H54 (cell line): ENCODE results near the gene CCDC7.
A peak's percentile ranks its signal among the peaks of the same experiment; 100 is the strongest.
"Not testable (repeated sequence)": the region's sequence is repeated elsewhere in the genome, so short reads cannot be mapped to it uniquely, and the experiment has no call there.

Source experiments
- DNase-seq: peaks from one replicate; pipeline ENCODE4 v3.0.0; 2011; ENCODE audit warnings: low spot score, mixed read lengths; ENCODE audit not compliant: insufficient read length
- FAIRE-seq: peaks from 3 replicates; lab custom pipeline; 2011; peaks lifted over from hg19 to GRCh38; lab: Jason Lieb, UNC
- POLR2A ChIP-seq: IDR thresholded peaks from 2 replicates; pipeline ENCODE4 v1.6.1; 2011; ENCODE audit warnings: low read depth, mild to moderate bottlenecking, low read length

The CCDC7 gene

DNA sequence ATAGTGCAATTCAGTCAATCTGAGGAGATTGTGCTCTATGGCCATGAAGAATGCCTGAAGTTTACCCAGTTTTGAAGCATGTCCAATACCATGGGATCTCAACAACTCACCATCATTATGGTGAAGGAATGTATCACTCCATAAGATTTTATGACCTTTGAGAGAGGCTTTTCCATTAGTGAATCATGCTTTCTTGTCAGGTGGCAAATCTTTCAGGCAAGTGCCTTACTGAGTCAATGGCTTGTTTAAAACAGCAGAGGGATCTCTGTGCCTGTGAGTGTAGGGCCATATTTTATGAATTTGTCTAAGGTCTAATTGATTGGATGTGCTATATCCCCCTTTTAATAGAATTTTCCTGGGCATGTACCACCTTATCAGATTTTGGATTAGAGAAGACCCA is 131.5 kb downstream of the CCDC7 start:
- DNase-seq: peak; percentile 3
- peak; percentile 73 for FAIRE-seq
- no peak for TF ChIP-seq POLR2A

GRCh38 chr10:32582946-32583345 is 137.0 kb downstream of the CCDC7 start:
- no peak for TF ChIP-seq POLR2A
- FAIRE-seq (peak; percentile 80), DNase-seq (no peak)

GRCh38 chr10:32598022-32598421 is 152.1 kb downstream of the CCDC7 start:
- DNase-seq, FAIRE-seq: not testable (repeated sequence)

GRCh38 chr10:32600317-32600716 is 154.4 kb downstream of the CCDC7 start:
- FAIRE-seq (no peak), DNase-seq (no peak)
- TF ChIP-seq POLR2A: no peak

DNA sequence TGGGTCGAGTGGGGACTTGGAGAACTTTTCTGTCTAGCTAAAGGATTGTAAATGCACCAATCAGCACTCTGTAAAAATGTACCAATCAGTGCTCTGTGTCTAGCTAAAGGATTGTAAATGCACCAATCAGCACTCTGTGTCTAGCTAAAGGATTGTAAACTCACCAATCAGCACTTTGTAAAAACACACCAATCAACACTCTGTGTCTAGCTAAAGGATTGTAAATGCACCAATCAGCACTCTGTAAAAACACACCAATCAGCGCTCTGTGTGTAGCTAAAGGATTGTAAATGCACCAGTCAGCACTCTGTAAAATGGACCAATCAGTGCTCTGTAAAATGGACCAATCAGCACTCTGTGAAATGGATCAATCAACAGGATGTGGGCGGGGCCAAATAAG is 155.6 kb downstream of the CCDC7 start:
- not testable (repeated sequence) for FAIRE-seq

DNA sequence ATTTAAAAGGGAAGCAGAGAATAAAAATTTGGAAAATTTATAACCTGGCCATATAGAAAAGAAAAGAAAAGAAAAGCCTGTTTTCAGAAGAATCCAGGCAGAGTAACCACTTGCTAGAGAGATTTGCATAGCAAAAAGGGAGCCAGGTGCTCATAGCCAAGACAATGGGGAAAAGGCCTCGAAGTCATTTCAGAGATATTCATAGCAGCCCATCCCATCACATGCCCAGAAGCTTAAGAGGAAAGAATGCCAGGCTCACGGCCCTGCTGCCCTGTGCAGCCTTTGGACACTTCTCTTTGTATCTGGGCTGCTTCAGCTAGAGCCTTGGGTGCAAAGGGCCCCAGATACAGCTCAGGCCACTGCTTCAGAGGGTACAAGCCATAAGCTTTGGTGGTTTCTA is 159.8 kb downstream of the CCDC7 start:
- TF ChIP-seq POLR2A: no peak
- FAIRE-seq (no peak), DNase-seq (no peak)

More for the DNA sequence above, 155.6 kb downstream of the CCDC7 start:
- DNase-seq: not testable (repeated sequence)

GRCh38 chr10:32610543-32610942 is 164.6 kb downstream of the CCDC7 start:
- FAIRE-seq, DNase-seq: not testable (repeated sequence)

GRCh38 chr10:32616438-32616837 is 170.5 kb downstream of the CCDC7 start:
- DNase-seq (no peak), FAIRE-seq (no peak)
- TF ChIP-seq POLR2A: no peak

DNA sequence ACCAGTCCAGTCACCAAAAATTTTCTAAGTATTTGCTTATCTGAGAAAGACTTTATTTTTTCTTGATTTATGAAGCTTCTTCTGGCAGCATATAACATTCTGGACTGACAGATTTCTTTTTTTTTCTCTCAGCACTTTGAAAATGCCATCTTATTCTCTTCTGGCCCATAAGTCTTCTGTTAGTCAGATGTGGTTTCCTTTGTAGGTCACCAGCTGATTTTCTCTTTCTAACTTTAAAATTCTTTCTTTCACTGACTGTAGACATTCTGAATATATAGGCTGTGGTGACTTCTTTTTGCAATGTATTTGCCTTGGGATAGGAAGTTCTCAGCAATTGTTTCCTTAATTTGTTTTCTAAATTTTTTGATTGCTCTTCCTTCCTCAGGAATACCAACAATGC is 172.5 kb downstream of the CCDC7 start:
- DNase-seq: no peak
- no peak for TF ChIP-seq POLR2A
- FAIRE-seq: no peak

- FAIRE-seq (no peak), DNase-seq (no peak)
- TF ChIP-seq POLR2A: no peak
Observed at GRCh38 chr10:32621969-32622368, 176.0 kb downstream of the CCDC7 start.

GRCh38 chr10:32622409-32622808 is 176.5 kb downstream of the CCDC7 start:
- no peak for TF ChIP-seq POLR2A
- no peak for FAIRE-seq
- no peak for DNase-seq

DNA sequence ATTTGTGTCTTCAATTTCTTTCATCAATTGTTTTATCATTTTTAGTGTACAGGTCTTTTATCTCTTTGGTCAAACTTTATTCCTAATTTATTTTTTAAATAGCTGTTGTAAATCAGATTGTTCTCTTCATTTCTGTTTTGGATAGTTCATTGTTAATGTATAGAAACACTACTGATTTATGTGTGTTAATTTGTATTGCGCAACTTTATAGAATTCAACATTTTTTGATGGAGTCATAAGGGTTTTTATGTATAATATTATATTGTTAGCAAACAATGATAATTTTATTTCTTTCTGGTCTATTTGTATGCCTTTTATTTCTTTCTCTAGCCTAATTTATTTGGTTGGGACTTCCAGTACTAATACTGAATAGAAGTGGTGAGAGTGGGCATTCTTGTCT is 181.2 kb downstream of the CCDC7 start:
- FAIRE-seq (no peak), DNase-seq (no peak)
- TF ChIP-seq POLR2A: no peak

DNA sequence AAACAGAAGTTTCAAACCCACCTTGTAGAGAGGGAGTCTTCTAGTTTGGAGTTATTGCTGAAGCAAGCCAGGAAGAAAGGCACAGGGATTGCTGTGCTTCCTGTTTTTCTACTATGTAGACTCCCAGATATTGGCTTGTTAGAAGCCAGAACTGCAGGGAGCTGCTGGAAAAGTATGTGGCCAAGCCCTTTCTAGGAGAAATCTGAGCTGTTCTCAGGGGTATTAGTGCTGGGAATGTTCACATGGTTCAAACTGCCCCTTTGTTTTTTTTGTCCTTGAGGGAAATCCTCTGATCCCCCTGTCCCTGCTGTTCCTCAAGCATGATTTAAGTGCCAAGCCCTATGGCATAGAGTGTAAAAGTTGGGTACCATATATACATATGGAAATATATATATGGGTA is 184.0 kb downstream of the CCDC7 start:
- TF ChIP-seq POLR2A: no peak
- FAIRE-seq (no peak), DNase-seq (no peak)

- no peak for DNase-seq
- TF ChIP-seq POLR2A: no peak
- FAIRE-seq: no peak
Observed at GRCh38 chr10:32646535-32646934, 200.6 kb downstream of the CCDC7 start.

DNA sequence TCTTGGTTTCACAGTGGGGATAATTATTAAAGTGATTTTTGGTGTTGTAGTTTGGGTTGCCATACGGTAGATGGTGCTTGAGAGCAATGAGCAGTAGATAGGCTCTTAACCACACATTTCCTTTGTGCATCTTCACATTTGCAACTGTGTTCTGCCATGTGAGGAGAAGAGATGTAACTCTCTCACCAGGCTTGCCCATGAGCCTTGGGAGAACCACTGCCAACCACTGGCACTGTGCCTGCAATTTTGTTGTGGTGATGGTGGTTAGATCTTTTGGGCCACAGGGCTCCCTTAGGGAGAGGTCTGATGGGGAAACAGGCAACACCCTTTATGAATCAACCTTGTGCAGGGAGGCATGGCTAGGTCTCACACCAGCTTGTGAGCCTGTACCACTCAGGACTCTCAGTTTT is 204.3 kb downstream of the CCDC7 start:
- FAIRE-seq (no peak), DNase-seq (no peak)
- TF ChIP-seq POLR2A: no peak

DNA sequence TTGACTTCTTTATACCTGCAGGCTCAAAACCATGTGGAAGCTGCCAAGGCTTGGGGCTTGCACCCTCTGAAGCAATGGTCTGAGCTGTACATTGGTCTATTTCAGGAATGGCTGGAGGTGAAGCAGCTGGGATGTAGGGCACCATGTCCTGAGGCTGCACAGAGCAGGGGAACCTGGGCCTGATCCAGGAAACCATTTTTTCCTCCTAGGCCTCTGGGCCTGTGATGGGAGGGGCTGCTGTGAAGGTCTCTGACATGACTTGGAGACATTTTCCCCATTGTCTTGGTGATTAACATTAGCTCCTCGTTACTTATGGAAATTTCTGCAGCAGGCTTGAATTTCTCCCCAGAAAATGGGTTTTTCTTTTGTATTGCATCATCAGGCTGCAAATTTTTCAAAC is 211.5 kb downstream of the CCDC7 start:
- not testable (repeated sequence) for DNase-seq, FAIRE-seq
